ENCODE data around the gene RBM44.
"Not testable (repeated sequence)": the region's sequence is repeated elsewhere in the genome, so short reads cannot be mapped to it uniquely, and the experiment has no call there.

RBM44 gene

DNA sequence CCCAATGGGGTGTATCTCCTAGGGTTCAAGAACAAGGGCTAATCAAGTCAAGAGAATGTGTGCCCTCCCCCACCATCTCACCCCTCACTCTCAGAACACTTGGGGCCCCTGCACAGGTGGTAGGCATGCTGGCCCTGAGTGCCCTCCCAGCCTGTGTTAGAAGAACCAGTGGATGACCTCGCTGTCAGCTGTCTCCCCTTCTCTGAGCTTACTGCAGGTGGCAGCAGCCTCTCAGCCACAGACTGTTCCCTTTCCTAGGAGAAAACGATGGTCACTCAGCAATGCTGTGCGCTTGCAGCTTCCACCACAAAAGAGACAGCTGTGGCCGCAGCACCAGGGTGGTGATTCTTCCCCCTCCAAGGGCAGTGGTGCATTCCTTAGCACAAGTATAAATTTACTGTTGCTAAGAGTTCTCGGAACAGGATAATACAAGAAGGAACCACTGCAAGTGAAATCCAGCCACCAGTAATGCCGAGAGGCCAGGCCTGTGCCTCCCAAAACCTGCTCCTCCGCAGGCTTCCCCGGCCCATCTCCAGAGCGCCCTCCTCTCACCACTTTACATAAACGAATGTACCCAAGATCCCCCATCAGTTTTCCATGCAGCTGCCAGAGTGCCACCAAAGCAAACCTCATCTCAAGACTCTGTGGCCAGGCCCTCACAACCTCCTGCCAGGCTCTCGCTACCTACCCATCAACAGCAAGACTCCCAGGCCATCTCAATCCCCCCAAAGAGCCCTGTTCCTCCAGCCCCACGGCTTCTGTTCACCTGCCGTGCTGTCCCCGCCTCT is 59.9 kb downstream of the RBM44 start:
- peak; percentile 44 for DNase-seq

- no peak for DNase-seq
Measured at GRCh38 chr2:237859082-237859433, 60.5 kb downstream of the RBM44 start.

DNA sequence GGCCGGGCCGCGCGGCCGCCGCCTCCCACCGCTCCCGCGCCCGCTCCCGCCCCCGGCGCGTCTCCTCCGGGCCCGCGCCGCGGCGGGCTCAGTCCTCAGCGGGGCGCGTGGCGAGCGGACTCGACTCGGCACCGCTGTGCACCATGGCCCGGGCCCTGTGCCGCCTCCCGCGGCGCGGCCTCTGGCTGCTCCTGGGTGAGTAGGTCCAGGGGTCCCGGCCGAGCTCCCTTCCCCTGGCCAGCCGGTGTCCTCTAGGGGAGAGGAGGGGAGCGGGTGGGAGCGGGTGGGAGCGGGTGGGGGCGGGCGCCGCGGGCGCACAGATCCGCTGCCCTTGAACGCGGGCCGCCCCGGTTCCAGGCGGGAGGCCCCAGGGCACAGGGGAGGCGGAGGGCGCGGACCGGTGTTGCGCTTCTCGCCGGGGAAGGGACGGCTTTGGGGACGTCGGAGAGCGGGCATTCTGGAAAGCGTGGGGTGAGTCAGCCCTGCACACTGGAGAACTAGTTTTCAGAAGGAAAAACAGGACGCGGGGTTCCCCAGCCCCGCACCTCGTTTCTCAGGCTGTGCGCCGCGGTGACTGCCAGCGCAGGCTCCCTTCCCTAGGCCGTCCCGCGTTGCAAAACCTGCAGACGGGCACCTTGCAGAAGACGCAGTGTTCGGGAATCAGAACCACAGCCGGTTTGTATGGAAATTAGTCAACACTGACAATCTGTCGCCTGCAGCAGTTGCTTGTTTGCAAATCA is 61.1 kb downstream of the RBM44 start, which contains the start of gene RAMP1:
Gene RAMP1, plus strand, starts transcription at position 91 of the 740 bp plus-strand sequence. Its CDS starts 53 bp downstream, at position 144.
- DNase-seq: peak; percentile 33

DNA sequence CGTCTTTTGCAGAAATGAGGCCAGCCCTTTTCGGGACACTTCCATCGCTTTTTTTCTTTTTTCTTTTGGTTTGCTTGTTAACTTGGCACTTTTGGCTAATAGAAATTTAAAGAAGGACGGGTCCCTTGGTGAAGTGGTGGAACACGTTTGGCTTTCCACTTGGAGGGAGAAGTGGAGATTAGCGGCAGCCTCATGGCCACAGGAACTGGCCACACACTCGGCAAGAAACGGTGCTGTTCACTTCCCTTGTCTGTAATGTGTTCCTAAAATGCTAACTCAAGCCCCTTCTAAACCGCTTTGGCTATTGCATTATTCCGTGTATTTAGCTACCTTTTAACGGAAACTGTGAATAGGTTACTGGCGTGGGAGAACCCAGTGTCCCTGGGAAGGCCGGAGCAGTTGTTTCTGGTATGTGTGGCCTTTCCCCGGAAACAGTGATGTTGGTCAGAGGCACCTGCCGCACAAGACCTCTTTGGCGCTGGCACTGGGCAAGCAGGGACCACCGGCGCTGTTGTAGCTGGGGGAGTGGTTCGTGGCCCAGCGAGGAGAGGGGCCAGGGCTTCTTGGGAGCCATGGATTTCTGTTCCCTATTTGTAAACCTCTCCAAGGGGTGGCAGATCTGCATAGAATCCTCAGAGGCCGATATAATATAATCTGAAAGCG is 61.8 kb downstream of the RBM44 start:
- no peak for DNase-seq

GRCh38 chr2:237861875-237862527 is 63.4 kb downstream of the RBM44 start:
- DNase-seq: no peak

- no peak for DNase-seq
Measured at GRCh38 chr2:237862528-237862895, 63.9 kb downstream of the RBM44 start.

- no peak for DNase-seq
Measured at GRCh38 chr2:237863102-237863511, 64.5 kb downstream of the RBM44 start.

DNA sequence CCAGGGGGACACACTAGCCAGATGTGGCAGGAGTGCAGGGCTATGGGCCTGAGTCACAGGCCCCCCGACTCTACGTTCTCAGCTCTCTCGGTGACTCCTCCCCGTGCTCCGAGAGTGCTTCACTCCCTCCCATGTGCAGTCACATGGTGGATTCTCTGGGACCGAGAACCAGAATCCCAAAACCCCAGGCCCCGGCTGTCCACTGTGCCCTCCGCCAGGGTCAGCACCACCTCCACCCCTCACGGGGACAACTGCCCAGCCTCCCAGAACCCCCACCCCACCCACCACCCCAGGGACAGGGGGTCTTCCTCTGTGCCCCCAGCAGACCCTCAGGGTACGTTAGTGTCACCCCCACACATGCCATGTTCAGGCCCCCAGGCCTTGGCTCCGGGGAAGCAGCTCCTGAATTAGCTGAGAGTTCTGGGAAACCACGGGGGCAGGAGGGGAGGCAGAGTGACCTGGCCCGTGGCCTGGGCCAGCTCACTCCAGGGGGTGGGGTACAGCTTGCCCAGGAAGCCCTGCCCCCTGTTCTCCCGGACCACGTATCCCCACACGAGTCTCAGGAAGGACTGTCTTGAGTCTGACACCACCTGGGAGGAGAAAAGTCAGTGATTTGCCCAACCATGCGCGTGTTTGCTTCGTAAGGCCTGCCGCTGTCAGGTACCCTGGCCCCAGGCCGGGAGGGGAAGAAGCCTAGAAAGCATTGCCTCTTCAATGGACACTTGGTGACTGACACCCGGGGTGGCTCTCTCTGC is 65.3 kb downstream of the RBM44 start:
- DNase-seq: no peak

- DNase-seq: no peak
Measured at GRCh38 chr2:237864444-237864931, 65.9 kb downstream of the RBM44 start.

DNA sequence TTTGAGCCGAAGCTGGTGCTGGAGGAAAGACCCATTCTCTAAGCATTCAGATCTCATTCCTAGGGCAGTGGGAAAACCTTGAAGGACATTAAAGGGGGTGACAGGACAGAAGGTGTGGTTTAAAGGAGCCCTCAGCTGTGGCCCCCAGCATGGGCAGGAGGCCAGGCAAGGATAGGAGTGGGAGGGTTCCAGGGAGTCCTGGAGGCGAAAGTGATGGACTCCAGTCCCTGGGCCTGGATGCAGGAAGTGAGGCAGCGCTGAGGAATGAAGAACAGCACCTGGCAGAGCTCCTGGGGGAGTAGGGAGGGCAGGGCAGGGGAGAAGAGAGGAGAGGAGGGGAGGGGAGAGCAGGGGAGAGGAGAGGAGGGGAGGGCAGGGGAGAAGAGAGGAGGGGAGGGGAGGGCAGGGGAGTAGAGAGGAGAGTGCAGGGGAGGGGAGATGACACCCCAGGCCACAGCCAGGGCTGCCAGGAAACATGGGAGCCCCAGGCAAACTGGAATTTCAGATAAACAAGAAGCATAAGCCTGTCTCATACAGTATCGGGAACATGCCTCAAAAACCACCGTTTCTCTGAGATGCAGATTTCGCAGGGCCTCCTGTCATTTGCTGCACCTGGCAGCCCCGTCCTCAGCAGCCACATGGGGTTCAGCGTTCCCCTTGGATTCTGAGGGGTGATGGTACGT is 66.5 kb downstream of the RBM44 start:
- DNase-seq: no peak

GRCh38 chr2:237865623-237866041 is 67.1 kb downstream of the RBM44 start:
- no peak for DNase-seq

GRCh38 chr2:237866101-237866621 is 67.6 kb downstream of the RBM44 start:
- DNase-seq: no peak

GRCh38 chr2:237867465-237867864 is 68.9 kb downstream of the RBM44 start:
- no peak for DNase-seq

- not testable (repeated sequence) for DNase-seq
Measured at GRCh38 chr2:237868074-237868473, 69.5 kb downstream of the RBM44 start.

- DNase-seq: no peak
Measured at GRCh38 chr2:237868631-237869342, 70.2 kb downstream of the RBM44 start.

GRCh38 chr2:237869343-237870102 is 70.9 kb downstream of the RBM44 start:
- DNase-seq: no peak

GRCh38 chr2:237870126-237870525 is 71.5 kb downstream of the RBM44 start:
- no peak for DNase-seq

DNA sequence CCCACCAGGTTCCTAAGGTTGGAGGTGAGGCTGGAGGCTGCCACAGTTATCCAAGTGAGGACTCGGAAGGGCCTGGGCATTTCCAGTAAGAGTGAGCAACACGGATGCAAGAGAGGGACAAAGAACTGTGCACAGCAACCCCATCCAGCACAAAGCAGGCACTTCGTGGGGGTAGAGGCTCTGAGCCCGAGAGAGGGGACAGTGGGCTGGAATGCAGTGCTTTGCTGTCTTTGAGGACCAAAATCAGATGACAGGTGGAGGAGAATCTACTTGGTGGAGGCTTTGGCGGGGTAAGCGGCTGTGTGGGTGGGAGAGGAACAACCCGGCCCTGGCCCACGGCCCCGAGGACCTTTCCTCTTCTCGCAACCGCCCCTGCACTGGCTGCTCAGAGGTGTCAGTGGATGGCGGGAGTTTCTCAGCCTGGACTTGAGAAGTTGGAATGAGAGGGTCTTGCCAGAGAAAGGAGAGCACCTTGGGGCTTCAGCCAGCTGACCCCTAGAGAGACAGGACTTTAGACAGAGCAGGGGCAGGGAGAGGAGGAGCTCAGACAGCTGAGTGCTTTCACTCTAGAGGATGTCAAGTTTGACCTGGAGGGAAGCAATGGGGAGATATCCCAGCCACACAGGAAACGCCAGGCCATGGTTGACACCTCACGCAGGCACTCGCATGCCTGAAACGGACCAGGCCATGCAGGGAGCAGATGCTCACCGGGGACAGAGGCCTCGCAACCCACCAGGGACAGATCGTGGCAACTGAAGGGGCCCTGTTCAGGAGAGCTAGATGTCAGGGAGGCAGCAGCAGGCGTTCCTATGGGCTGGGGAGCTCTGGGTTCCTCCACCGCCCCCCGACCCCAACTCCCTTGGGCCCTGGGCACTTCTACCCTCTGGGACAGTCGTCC is 72.4 kb downstream of the RBM44 start:
- DNase-seq: no peak
